B cell (primary cell): ENCODE results near the gene PYGO2.
A peak's percentile ranks its signal among the peaks of the same experiment; 100 is the strongest.

Source experiments
- EZH2 ChIP-seq: IDR thresholded peaks from 2 replicates; pipeline ENCODE4 v1.6.1; 2012; ENCODE audit warnings: borderline replicate concordance, low read depth, mild to moderate bottlenecking, moderate library complexity, low read length; ENCODE audit not compliant: insufficient read depth, poor library complexity, severe bottlenecking
- TF ChIP-seq, protein P1 (sequence below): fragments of 200-600 bp; IDR thresholded peaks from one replicate; pipeline ENCODE4 v1.8.0; 2022; ENCODE audit warnings: antibody characterized with exemption, mild to moderate bottlenecking

DNA sequence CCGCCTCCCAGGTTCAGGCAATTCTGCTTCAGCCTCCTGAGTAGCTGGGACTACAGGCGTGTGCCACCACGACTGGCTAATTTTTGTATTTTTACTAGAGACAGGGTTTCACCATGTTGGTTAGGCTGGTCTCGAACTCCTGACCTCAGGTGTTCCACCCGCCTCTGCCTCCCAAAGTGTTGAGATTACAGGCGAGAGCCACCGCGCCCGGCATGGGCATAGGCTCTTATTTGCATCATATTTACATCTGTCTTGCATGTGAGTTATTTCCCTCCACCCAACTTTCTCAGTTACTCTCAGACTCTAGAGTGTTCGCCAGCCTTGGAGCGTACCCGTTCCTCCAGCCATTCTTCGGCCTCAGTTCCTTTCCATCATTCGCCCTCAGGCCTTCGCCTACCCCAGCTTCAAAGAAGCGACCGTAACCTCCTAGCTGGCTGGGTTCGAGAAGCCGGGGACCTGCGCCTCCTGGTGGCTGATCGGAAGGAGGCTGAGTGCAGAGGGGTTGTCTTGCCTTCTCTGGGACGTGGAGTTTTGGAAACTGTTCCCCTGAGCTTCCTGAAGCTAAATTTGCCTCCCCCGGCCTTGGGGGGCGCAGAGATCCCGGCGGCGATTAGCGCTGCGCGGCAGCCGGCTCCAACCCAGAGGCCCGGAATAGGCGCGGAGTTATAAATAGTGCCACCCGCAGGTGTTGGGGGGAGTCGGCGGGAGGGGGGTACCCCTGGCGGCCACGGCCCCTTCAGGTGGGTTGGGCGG is 37.4 kb upstream of the PYGO2 start:
- TF ChIP-seq, protein P1, sequence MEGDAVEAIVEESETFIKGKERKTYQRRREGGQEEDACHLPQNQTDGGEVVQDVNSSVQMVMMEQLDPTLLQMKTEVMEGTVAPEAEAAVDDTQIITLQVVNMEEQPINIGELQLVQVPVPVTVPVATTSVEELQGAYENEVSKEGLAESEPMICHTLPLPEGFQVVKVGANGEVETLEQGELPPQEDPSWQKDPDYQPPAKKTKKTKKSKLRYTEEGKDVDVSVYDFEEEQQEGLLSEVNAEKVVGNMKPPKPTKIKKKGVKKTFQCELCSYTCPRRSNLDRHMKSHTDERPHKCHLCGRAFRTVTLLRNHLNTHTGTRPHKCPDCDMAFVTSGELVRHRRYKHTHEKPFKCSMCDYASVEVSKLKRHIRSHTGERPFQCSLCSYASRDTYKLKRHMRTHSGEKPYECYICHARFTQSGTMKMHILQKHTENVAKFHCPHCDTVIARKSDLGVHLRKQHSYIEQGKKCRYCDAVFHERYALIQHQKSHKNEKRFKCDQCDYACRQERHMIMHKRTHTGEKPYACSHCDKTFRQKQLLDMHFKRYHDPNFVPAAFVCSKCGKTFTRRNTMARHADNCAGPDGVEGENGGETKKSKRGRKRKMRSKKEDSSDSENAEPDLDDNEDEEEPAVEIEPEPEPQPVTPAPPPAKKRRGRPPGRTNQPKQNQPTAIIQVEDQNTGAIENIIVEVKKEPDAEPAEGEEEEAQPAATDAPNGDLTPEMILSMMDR = peak; percentile 79
- TF ChIP-seq EZH2 = no peak
